Bronchial epithelial cell (primary cell): Measurements from ENCODE around the gene MCM9. TPM values are rescaled to one million over a fixed set of nuclear protein-coding genes. Genes with fewer than 3 reads are reported as not detected.

Experiments used
- DNase-seq: peaks from one replicate; pipeline ENCODE4 v3.0.0-alpha.2; 2010; ENCODE audit warnings: low read depth
- FAIRE-seq: peaks from 2 replicates; lab custom pipeline; 2011; peaks lifted over from hg19 to GRCh38; lab: Jason Lieb, UNC
- H3K27me3 ChIP-seq: 2 replicates; pipeline ENCODE4 v1.5.1; 2011; ENCODE audit warnings: low read length; ENCODE audit not compliant: control insufficient read depth, insufficient read depth
- H3K36me3 ChIP-seq: 2 replicates; pipeline ENCODE4 v1.5.1; 2011; ENCODE audit warnings: low read length; ENCODE audit not compliant: control insufficient read depth, insufficient read depth
- H3K4me3 ChIP-seq: 2 replicates; pipeline ENCODE4 v1.5.1; 2011; ENCODE audit warnings: mild to moderate bottlenecking, low read depth, low read length, control low read depth
- CTCF ChIP-seq: IDR thresholded peaks from 2 replicates; pipeline ENCODE4 v1.5.1; 2011; ENCODE audit warnings: mild to moderate bottlenecking, moderate library complexity, low read length, control low read depth, inconsistent platforms; ENCODE audit not compliant: insufficient read depth, severe bottlenecking
- total RNA-seq: library from RNA; depleted of rRNA; stranded (reverse); fragments of >200 nt; gene quantifications from 2 replicates; pipeline ENCODE4 v1.2.1, GENCODE V29; 2014

The MCM9 gene
- 9.7 and 12.8 TPM in 2 replicates for total RNA-seq

- Histone ChIP-seq H3K27me3 (no peaks in the 10 kb centered on the region), H3K36me3 (peaks cover 1% of the 10 kb centered on the region), H3K4me3 (peak within 1 kb of the TSS; percentile 67)
- DNase-seq (peak; percentile 68), FAIRE-seq (no peak)
- no peak for TF ChIP-seq CTCF
Measured at GRCh38 chr6:118934461-118935330, at the start of gene MCM9. TSS of gene MCM9 (minus strand) at chr6:118935159. CDS start at chr6:118931723, 3,436 bp downstream.

- no peak for TF ChIP-seq CTCF
- Histone ChIP-seq H3K36me3 (no peaks in the 10 kb centered on the region), H3K27me3 (no peaks in the 10 kb centered on the region), H3K4me3 (no peak overlapping the region)
- FAIRE-seq (no peak), DNase-seq (no peak)
Measured at GRCh38 chr6:118984342-118984741, 49.4 kb upstream of the MCM9 start.

- no peak for FAIRE-seq
- no peaks in the 10 kb centered on the region for H3K27me3 ChIP-seq
- no peaks in the 10 kb centered on the region for H3K36me3 ChIP-seq
- no peak for DNase-seq
- TF ChIP-seq CTCF: no peak
- no peak overlapping the region for H3K4me3 ChIP-seq
Measured at GRCh38 chr6:118982575-118982911, 47.6 kb upstream of the MCM9 start.

GRCh38 chr6:118981884-118982574 lies 47.1 kb upstream of the MCM9 start:
- no peak for FAIRE-seq
- DNase-seq: no peak
- TF ChIP-seq CTCF: no peak
- Histone ChIP-seq H3K4me3 (no peak overlapping the region), H3K36me3 (no peaks in the 10 kb centered on the region), H3K27me3 (no peaks in the 10 kb centered on the region)

GRCh38 chr6:118980063-118980462 lies 45.1 kb upstream of the MCM9 start:
- Histone ChIP-seq H3K36me3 (no peaks in the 10 kb centered on the region), H3K4me3 (no peak overlapping the region), H3K27me3 (no peaks in the 10 kb centered on the region)
- no peak for TF ChIP-seq CTCF
- FAIRE-seq (no peak), DNase-seq (peak; percentile 36)
